A673 (cell line): ENCODE measurements around the gene CATSPERB.

ENCODE experiments used
- CTCF ChIP-seq: fragments of 300-800, 200-600 bp; sonication (generic); conservative IDR thresholded peaks from 2 replicates; pipeline ENCODE4 v1.5.1; 2017; ENCODE audit warnings: low read depth, mild to moderate bottlenecking, antibody characterized with exemption, low read length, moderate library complexity, mixed read lengths
- EZH2 ChIP-seq: fragments of 200-600 bp; sonication (generic); IDR thresholded peaks from 2 replicates; pipeline ENCODE4 v1.6.1; 2017; ENCODE audit warnings: borderline replicate concordance, low read depth, mild to moderate bottlenecking, mixed read lengths, antibody characterized with exemption, low read length; ENCODE audit not compliant: poor library complexity, severe bottlenecking

GRCh38 chr14:91729756-91730155 lies 2.1 kb downstream of the CATSPERB start:
- TF ChIP-seq CTCF = no peak
- no peak for TF ChIP-seq EZH2
